ENCODE data around the gene SAMD3. TPM values are rescaled to one million over a fixed set of nuclear protein-coding genes. Genes with fewer than 3 reads are reported as not detected.

Gene SAMD3
- total RNA-seq, 4 donors from 2014 or later = 4.0 to 4.4 TPM; not detected in 2

GRCh38 chr6:130259557-130259956 is 36.8 kb upstream of the SAMD3 start:
- intact Hi-C loops (cut with DNase I; ENCODE audit: low total_unique reads) (no loop called here), in situ Hi-C loops (cut with MboI; ENCODE audit: low pct_ligation_motif_present in 1 of 4, low pct_unique_long_range_greater_than_20kb in 1 of 4, low sequenced_read_pairs in 3 of 4) (no loop called here)
- Histone ChIP-seq H3K9me3 (no peaks in the 10 kb centered on the region), H3K4me3 (no peak overlapping the region), H3K27me3 (no peaks in the 10 kb centered on the region), H3K27ac (no peak overlapping the region), H3K36me3 (no peaks in the 10 kb centered on the region), H3K4me1 (no peaks in the 10 kb centered on the region)
- TF ChIP-seq EP300 (IDR thresholded peaks at IDR 0.05; ENCODE audit: low read depth) (no peak), CTCF (IDR thresholded peaks at IDR 0.05) (no peak), POLR2AphosphoS5 (IDR thresholded peaks at IDR 0.05) (no peak), POLR2A (IDR thresholded peaks at IDR 0.05) (no peak)
- 76 to 88% methylated on average over 2 of the region's 2 CpGs for WGBS, 2 donors (ENCODE audit: low coverage in 1 of 2)
- no peak for DNase-seq

DNA sequence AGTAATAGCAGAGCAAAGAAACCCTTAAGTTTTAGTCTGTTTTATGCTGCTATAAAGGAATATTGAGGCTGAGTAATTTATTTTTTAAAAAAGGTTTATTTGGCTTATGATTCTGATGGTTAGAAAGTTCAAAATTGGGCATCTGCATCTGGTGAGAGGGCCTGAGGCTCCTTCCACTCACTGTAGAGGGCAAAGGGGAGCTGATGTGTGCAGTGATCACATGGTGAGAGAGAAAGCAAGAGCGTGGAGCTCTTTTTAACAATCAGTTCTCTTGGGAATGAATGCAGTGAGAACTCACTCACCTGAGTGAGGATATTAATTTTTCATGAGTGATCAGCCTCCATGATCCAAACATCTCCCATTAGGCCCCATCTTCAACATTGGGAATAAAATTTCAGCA is 36.4 kb upstream of the SAMD3 start:
- Histone ChIP-seq H3K4me1 (no peaks in the 10 kb centered on the region), H3K36me3 (no peaks in the 10 kb centered on the region), H3K9me3 (no peaks in the 10 kb centered on the region), H3K27ac (no peak overlapping the region), H3K4me3 (no peak overlapping the region), H3K27me3 (no peaks in the 10 kb centered on the region)
- in situ Hi-C loops (cut with MboI; ENCODE audit: low pct_ligation_motif_present in 1 of 4, low pct_unique_long_range_greater_than_20kb in 1 of 4, low sequenced_read_pairs in 3 of 4) (no loop called here), intact Hi-C loops (cut with DNase I; ENCODE audit: low total_unique reads) (no loop called here)
- no peak for TF ChIP-seq POLR2A (IDR thresholded peaks at IDR 0.05)
- TF ChIP-seq CTCF (IDR thresholded peaks at IDR 0.05) = no peak
- no peak for TF ChIP-seq EP300 (IDR thresholded peaks at IDR 0.05; ENCODE audit: low read depth)
- TF ChIP-seq POLR2AphosphoS5 (IDR thresholded peaks at IDR 0.05) = no peak
- 35 to 100% methylated on average over 1 of the region's 1 CpG for WGBS, 2 donors (ENCODE audit: low coverage in 1 of 2)
- DNase-seq = no peak

DNA sequence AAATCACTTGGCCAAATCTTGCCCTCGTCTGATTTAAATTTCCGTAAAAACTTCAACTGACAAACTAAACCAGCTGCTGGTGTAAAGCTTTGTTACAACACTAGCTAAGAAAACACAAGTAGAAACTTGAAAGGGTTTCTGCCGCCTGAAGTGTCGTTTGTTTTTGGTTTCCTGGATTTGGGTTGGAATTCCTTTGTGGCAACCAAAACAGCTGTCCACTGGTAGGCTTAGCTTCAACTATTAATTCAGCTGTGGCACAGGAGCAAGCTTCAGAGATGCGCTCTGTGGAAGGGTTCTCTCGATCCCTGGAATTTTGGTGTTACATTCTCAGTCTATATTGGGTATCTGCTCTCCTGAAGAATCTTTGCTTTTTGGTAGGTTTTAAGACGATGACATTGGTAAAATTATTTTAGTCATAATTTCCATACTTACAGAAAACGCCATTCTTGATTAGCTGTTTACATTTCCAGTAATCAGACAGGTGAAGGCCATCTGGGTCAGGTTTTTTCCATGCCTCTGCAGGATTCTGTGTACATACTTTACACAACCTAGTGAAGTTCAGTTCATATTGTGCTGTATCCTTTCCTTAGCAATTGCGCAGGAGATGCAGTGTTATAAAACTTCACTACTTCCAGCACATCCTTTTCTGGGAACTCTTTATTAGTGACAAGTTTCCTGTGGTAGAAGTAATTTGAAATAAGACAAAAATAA is 29.9 kb upstream of the SAMD3 start:
- no peak overlapping the region for H3K27ac ChIP-seq
- no peaks in the 10 kb centered on the region for H3K9me3 ChIP-seq
- no peak for DNase-seq
- H3K36me3 ChIP-seq = no peaks in the 10 kb centered on the region
- H3K27me3 ChIP-seq = no peaks in the 10 kb centered on the region
- 56 to 64% methylated on average over 9 of the region's 9 CpGs for WGBS, 2 donors (ENCODE audit: low coverage in 1 of 2)
- no peak for TF ChIP-seq POLR2A (IDR thresholded peaks at IDR 0.05)
- TF ChIP-seq EP300 (IDR thresholded peaks at IDR 0.05; ENCODE audit: low read depth) = no peak
- no peak for TF ChIP-seq POLR2AphosphoS5 (IDR thresholded peaks at IDR 0.05)
- TF ChIP-seq CTCF (IDR thresholded peaks at IDR 0.05) = no peak
- intact Hi-C loops (cut with DNase I; ENCODE audit: low total_unique reads) (no loop called here), in situ Hi-C loops (cut with MboI; ENCODE audit: low pct_ligation_motif_present in 1 of 4, low pct_unique_long_range_greater_than_20kb in 1 of 4, low sequenced_read_pairs in 3 of 4) (no loop called here)
- no peak overlapping the region for H3K4me3 ChIP-seq
- no peaks in the 10 kb centered on the region for H3K4me1 ChIP-seq

- H3K4me3 ChIP-seq = no peak overlapping the region
- no peaks in the 10 kb centered on the region for H3K9me3 ChIP-seq
- H3K27me3 ChIP-seq = no peaks in the 10 kb centered on the region
- in situ Hi-C loops (cut with MboI; ENCODE audit: low pct_ligation_motif_present in 1 of 4, low pct_unique_long_range_greater_than_20kb in 1 of 4, low sequenced_read_pairs in 3 of 4) = no loop called here
- no peak overlapping the region for H3K27ac ChIP-seq
- no peaks in the 10 kb centered on the region for H3K4me1 ChIP-seq
- intact Hi-C loops (cut with DNase I; ENCODE audit: low total_unique reads) = no loop called here
- WGBS, 2 donors (ENCODE audit: low coverage in 1 of 2) = 75 to 86% methylated on average over 2 of the region's 2 CpGs
- no peaks in the 10 kb centered on the region for H3K36me3 ChIP-seq
- TF ChIP-seq POLR2AphosphoS5 (IDR thresholded peaks at IDR 0.05) (no peak), POLR2A (IDR thresholded peaks at IDR 0.05) (no peak), EP300 (IDR thresholded peaks at IDR 0.05; ENCODE audit: low read depth) (no peak), CTCF (IDR thresholded peaks at IDR 0.05) (no peak)
- no peak for DNase-seq
Measured at GRCh38 chr6:130245267-130245666, 22.5 kb upstream of the SAMD3 start.

Measured in transverse colon (tissue), 4 donors.